Ammon's horn (tissue), 1 donor: ENCODE results near the gene ZSWIM7.

ENCODE experiments used
- DNase-seq: peaks from one replicate; pipeline ENCODE4 v3.0.0-alpha.2; 2016; ENCODE audit warnings: low spot score

ZSWIM7 gene

GRCh38 chr17:15999141-15999973 lies at the start of gene ZSWIM7, which contains the start of gene TTC19:
Gene ZSWIM7 (minus strand): TSS chr17:15999704. CDS start chr17:15999594, 110 bp downstream.
Gene TTC19 (plus strand): TSS chr17:15999824. CDS start chr17:15999849, 25 bp downstream.
- DNase-seq: peak; percentile 99

GRCh38 chr17:16048811-16049449 lies 49.4 kb upstream of the ZSWIM7 start:
- no peak for DNase-seq

- DNase-seq: no peak
Measured at GRCh38 chr17:16046966-16047365, 47.5 kb upstream of the ZSWIM7 start.

- no peak for DNase-seq
Measured at GRCh38 chr17:16044487-16044886, 45.0 kb upstream of the ZSWIM7 start.

- DNase-seq: peak; percentile 62
Measured at GRCh38 chr17:16040710-16041251, 41.3 kb upstream of the ZSWIM7 start.

GRCh38 chr17:16037636-16038035 lies 38.1 kb upstream of the ZSWIM7 start:
- DNase-seq: no peak

- DNase-seq: no peak
Measured at GRCh38 chr17:16036261-16036660, 36.8 kb upstream of the ZSWIM7 start.

- no peak for DNase-seq
Measured at GRCh38 chr17:16033729-16034349, 34.3 kb upstream of the ZSWIM7 start.

GRCh38 chr17:16027708-16028584 lies 28.4 kb upstream of the ZSWIM7 start:
- DNase-seq: no peak

GRCh38 chr17:16026895-16027294 lies 27.4 kb upstream of the ZSWIM7 start:
- no peak for DNase-seq

- DNase-seq: no peak
Measured at GRCh38 chr17:16025202-16025601, 25.7 kb upstream of the ZSWIM7 start.

- DNase-seq: no peak
Measured at GRCh38 chr17:16023881-16024280, 24.4 kb upstream of the ZSWIM7 start.

GRCh38 chr17:16019347-16019746 lies 19.8 kb upstream of the ZSWIM7 start:
- DNase-seq: no peak

- no peak for DNase-seq
Measured at GRCh38 chr17:16013943-16014407, 14.5 kb upstream of the ZSWIM7 start.

GRCh38 chr17:16007439-16007838 lies 7.9 kb upstream of the ZSWIM7 start:
- no peak for DNase-seq

- DNase-seq: no peak
Measured at GRCh38 chr17:16005636-16006035, 6.1 kb upstream of the ZSWIM7 start.

- DNase-seq: no peak
Measured at GRCh38 chr17:16003841-16004240, 4.3 kb upstream of the ZSWIM7 start.

GRCh38 chr17:16002708-16003260 lies 3.3 kb upstream of the ZSWIM7 start:
- no peak for DNase-seq

- DNase-seq: no peak
Measured at GRCh38 chr17:16001226-16001897, 1.9 kb upstream of the ZSWIM7 start.

- DNase-seq: peak; percentile 24
Measured at GRCh38 chr17:15999974-16000827, 697 bp upstream of the ZSWIM7 start.
